CD4-positive, alpha-beta T cell (primary cell): ENCODE data around the gene SLC5A6. TPM values are rescaled to one million over a fixed set of nuclear protein-coding genes. Genes with fewer than 3 reads are reported as not detected.

Experiments
- ATAC-seq: fragments of 200-7000 bp; cut with Tn5 transposase; one replicate; pipeline ENCODE4 v1.10.0; 2022; ENCODE audit warnings: mild to moderate bottlenecking; ENCODE audit not compliant: poor library complexity
- CTCF ChIA-PET: fragments of 350-600 bp; sonication (Branson Sonifier 250); formaldehyde crosslinking; loops from one replicate; lab custom pipeline; 2021; ENCODE audit warnings: antibody characterized with exemption, inconsistent platforms; lab: Charles Lee
- POLR2A ChIA-PET: fragments of 350-600 bp; sonication (Branson Sonifier 250); formaldehyde crosslinking; loops from one replicate; lab custom pipeline; 2021; ENCODE audit warnings: antibody characterized with exemption, inconsistent platforms; lab: Charles Lee
- DNase-seq, 14 experiments: peaks; one replicate each; pipeline ENCODE4 v3.0.0-alpha.2; 2013 to 2020; ENCODE audit warnings: mixed read lengths in 2 of 14
- H3K27ac ChIP-seq, 2 donors: one replicate each; pipeline versions ENCODE4 v1.5.1 to v1.7.0; 2013; ENCODE audit warnings: low read length in 2 of 2, low read depth in 1 of 2, mild to moderate bottlenecking in 1 of 2
- H3K27me3 ChIP-seq, 2 experiments: 1 replicate in 1 of 2; 2 replicates in 1 of 2; pipeline versions ENCODE4 v1.6.1 to v1.7.0; 2013; ENCODE audit warnings: low read length in 2 of 2, control low read depth in 1 of 2, mild to moderate bottlenecking in 1 of 2, moderate library complexity in 1 of 2; ENCODE audit not compliant: insufficient read depth in 2 of 2, control insufficient read depth in 1 of 2
- H3K36me3 ChIP-seq: one replicate; pipeline ENCODE4 v1.6.1; 2013; ENCODE audit warnings: low read length, control low read depth; ENCODE audit not compliant: insufficient read depth
- H3K4me1 ChIP-seq: one replicate; pipeline ENCODE4 v1.6.1; 2013; ENCODE audit warnings: low read length, control low read depth; ENCODE audit not compliant: insufficient read depth
- H3K4me3 ChIP-seq: one replicate; pipeline ENCODE4 v1.5.1; 2013; ENCODE audit warnings: mild to moderate bottlenecking, low read length, moderate library complexity
- H3K9me3 ChIP-seq, 2 experiments: 1 replicate in 1 of 2; 2 replicates in 1 of 2; pipeline versions ENCODE4 v1.6.1 to v1.7.0; 2013; ENCODE audit warnings: low read length in 2 of 2, mild to moderate bottlenecking in 2 of 2, control low read depth in 1 of 2, moderate library complexity in 1 of 2; ENCODE audit not compliant: control insufficient read depth in 1 of 2, insufficient read depth in 1 of 2
- H3K27ac Mint-ChIP-seq: one replicate; pipeline ENCODE4 v1.8.0; 2020; ENCODE audit warnings: mixed read lengths
- H3K27me3 Mint-ChIP-seq: one replicate; pipeline ENCODE4 v1.8.0; 2021; ENCODE audit warnings: mixed read lengths
- H3K36me3 Mint-ChIP-seq: one replicate; pipeline ENCODE4 v1.8.0; 2021; ENCODE audit warnings: low read depth, mixed read lengths
- H3K4me1 Mint-ChIP-seq: one replicate; pipeline ENCODE4 v1.8.0; 2021; ENCODE audit warnings: low read depth, mixed read lengths
- H3K4me3 Mint-ChIP-seq: one replicate; pipeline ENCODE4 v1.8.0; 2020; ENCODE audit warnings: mild to moderate bottlenecking, mixed read lengths
- H3K9me3 Mint-ChIP-seq: one replicate; pipeline ENCODE4 v1.8.0; 2020; ENCODE audit warnings: mixed read lengths
- CTCF ChIP-seq: fragments of 200-600 bp; IDR thresholded peaks from one replicate; pipeline ENCODE4 v1.8.0; 2022; ENCODE audit warnings: antibody characterized with exemption, mild to moderate bottlenecking
- intact Hi-C, 2 experiments: fragments of 100-400 bp; cut with DNase I in 1 of 2; cut with micrococcal nuclease in 1 of 2; formaldehyde crosslinking; loops; one replicate each; pipeline versions ENCODE4 v1.15.1 to v1.9.0; 2023 to 2025; cut with DNase I, micrococcal nuclease
- total RNA-seq, 174 experiments: library from RNA in 2 of 174; stranded (reverse) in 2 of 174; gene quantifications; one replicate each; pipeline ENCODE4 v1.2.3 and lab custom pipeline; 2021 to 2026

SLC5A6 gene
- total RNA-seq, 2 experiments from 2014 or later: 196 to 207 TPM

GRCh38 chr2:27202854-27203253 is 9.2 kb downstream of the SLC5A6 start:
- Histone ChIP-seq H3K9me3 (no peaks in the 10 kb centered on the region), H3K36me3 (peaks cover 57% of the 10 kb centered on the region), H3K4me1 (peaks cover 10% of the 10 kb centered on the region), H3K27ac (no peak overlapping the region), H3K27me3 (no peaks in the 10 kb centered on the region), H3K4me3 (no peak overlapping the region)
- Mint-ChIP-seq H3K4me3 (no peak overlapping the region), H3K27me3 (no peaks in the 10 kb centered on the region), H3K27ac (no peak overlapping the region), H3K36me3 (peaks cover 93% of the 10 kb centered on the region), H3K9me3 (no peaks in the 10 kb centered on the region), H3K4me1 (no peaks in the 10 kb centered on the region)
- POLR2A ChIA-PET: interaction anchor here (0.6 kb wide), 1 partner anchor 93 kb away, joined by 3 read pairs; no protein-coding TSS in a partner anchor
- DNase-seq (no peak), ATAC-seq (no peak)
- CTCF ChIA-PET: no interaction called here
- intact Hi-C loops: no loop called here
- no peak for TF ChIP-seq CTCF

- Histone ChIP-seq H3K9me3 (no peaks in the 10 kb centered on the region), H3K27ac (no peak overlapping the region), H3K27me3 (no peaks in the 10 kb centered on the region), H3K4me1 (peaks cover 10% of the 10 kb centered on the region), H3K36me3 (peaks cover 46% of the 10 kb centered on the region), H3K4me3 (no peak overlapping the region)
- ATAC-seq (no peak), DNase-seq (no peak)
- Mint-ChIP-seq H3K4me3 (no peak overlapping the region), H3K27me3 (no peaks in the 10 kb centered on the region), H3K9me3 (no peaks in the 10 kb centered on the region), H3K36me3 (peaks cover 81% of the 10 kb centered on the region), H3K27ac (no peak overlapping the region), H3K4me1 (no peaks in the 10 kb centered on the region)
- ChIA-PET CTCF (no interaction called here), POLR2A (no interaction called here)
- no peak for TF ChIP-seq CTCF
- intact Hi-C loops: no loop called here
These were observed 10.4 kb downstream of the SLC5A6 start for GRCh38 chr2:27201675-27202074.

- Histone ChIP-seq H3K27me3 (no peaks in the 10 kb centered on the region), H3K9me3 (no peaks in the 10 kb centered on the region), H3K4me3 (no peak overlapping the region), H3K27ac (no peak overlapping the region), H3K4me1 (peaks cover under 1% of the 10 kb centered on the region), H3K36me3 (peaks cover 28% of the 10 kb centered on the region)
- Mint-ChIP-seq H3K36me3 (peaks cover 56% of the 10 kb centered on the region), H3K27me3 (no peaks in the 10 kb centered on the region), H3K27ac (peak overlapping the region; percentile 53), H3K4me1 (no peaks in the 10 kb centered on the region), H3K9me3 (no peaks in the 10 kb centered on the region), H3K4me3 (no peak overlapping the region)
- intact Hi-C loops: loop anchor here in 1 of 2 experiments (5.0 kb wide), 1 partner anchor 47 kb away; no protein-coding TSS in a partner anchor
- DNase-seq (no peak), ATAC-seq (peak; percentile 7)
- TF ChIP-seq CTCF: no peak
- ChIA-PET POLR2A (no interaction called here), CTCF (no interaction called here)
These were observed 12.8 kb downstream of the SLC5A6 start for GRCh38 chr2:27199241-27199640.
